ENCODE measurements around the gene BTBD6.

Gene BTBD6

DNA sequence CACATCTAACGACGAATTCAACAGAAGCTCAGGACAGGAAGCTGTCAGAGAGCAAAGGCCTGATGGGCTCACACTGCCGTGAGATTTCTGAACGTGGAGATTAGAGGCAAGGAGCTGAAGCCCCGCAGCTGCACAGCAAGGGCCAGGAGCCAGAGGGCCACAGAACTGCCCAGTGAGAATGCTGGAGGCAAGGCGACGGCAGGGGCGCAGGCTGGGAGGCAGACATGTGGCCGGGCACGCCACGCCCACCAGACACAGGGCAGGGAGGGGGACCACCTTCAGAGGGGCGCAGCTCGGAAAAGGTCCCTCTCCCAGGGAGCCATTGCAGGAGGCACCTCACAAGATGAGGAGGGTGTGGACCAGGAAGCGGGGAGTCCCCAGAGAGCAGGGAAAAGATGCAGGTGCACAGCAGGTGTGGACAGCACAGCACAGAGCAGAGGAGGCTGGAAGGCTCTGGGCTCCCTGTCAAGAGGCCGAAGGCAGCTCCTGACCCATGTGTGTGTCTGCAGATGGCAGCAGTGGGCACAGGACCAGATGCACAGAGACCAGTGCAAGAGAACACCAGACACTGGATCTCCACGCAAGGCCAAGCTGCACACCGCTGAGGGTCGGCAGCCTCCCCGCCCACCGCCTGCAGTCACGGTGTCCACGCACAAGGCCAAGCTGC is 23.0 kb downstream of the BTBD6 start:
- ATAC-seq, result 0 out of 3 replicates have a peak, but pooled peaks have one; percentile 34
- TF ChIP-seq TOX (CRISPR knock-in tag; IDR thresholded peaks at IDR 0.05; ENCODE audit: borderline replicate concordance) (no peak), ESRRG (CRISPR knock-in tag; IDR thresholded peaks at IDR 0.05) (no peak), ZFP3 (CRISPR knock-in tag; IDR thresholded peaks at IDR 0.05) (no peak), ZC3H10 (CRISPR knock-in tag; IDR thresholded peaks at IDR 0.05) (no peak), ZFP30 (CRISPR knock-in tag; IDR thresholded peaks at IDR 0.05) (no peak), SNAI2 (CRISPR knock-in tag; IDR thresholded peaks at IDR 0.05) (no peak)
- TF ChIP-seq, protein P1, sequence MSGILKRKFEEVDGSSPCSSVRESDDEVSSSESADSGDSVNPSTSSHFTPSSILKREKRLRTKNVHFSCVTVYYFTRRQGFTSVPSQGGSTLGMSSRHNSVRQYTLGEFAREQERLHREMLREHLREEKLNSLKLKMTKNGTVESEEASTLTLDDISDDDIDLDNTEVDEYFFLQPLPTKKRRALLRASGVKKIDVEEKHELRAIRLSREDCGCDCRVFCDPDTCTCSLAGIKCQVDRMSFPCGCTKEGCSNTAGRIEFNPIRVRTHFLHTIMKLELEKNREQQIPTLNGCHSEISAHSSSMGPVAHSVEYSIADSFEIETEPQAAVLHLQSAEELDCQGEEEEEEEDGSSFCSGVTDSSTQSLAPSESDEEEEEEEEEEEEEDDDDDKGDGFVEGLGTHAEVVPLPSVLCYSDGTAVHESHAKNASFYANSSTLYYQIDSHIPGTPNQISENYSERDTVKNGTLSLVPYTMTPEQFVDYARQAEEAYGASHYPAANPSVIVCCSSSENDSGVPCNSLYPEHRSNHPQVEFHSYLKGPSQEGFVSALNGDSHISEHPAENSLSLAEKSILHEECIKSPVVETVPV (CRISPR knock-in tag; IDR thresholded peaks at IDR 0.05), result no peak

DNA sequence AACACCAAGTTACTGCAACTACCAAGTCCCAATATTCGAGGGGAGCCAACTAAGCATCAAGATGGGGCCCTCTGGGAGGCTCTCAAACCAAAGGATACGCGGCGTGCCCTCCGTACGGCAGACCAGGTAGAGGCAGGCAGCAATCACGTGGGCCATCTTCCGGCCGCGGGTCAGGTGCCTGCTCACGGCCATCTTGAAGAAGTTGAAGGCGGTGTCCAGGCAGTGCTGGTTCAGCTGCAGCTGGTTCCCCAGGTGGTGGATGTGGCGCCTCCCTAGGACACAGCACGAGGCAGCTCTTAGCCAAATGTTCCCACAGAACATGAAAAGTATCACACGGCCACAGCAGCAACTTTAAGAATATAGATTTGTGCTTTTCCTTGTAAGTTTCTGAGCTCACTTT is 24.3 kb downstream of the BTBD6 start:
- ATAC-seq, result no peak
- TF ChIP-seq ESRRG (CRISPR knock-in tag; IDR thresholded peaks at IDR 0.05) (no peak), PPARA (CRISPR knock-in tag; IDR thresholded peaks at IDR 0.05; ENCODE audit: borderline replicate concordance) (no peak), ZNF8 (CRISPR knock-in tag; IDR thresholded peaks at IDR 0.05) (no peak), ZNF70 (CRISPR knock-in tag; IDR thresholded peaks at IDR 0.05) (no peak), ZC3H10 (CRISPR knock-in tag; IDR thresholded peaks at IDR 0.05) (no peak), ISL1 (CRISPR knock-in tag; IDR thresholded peaks at IDR 0.05) (no peak), ZFP30 (CRISPR knock-in tag; IDR thresholded peaks at IDR 0.05) (no peak), BACH2 (CRISPR knock-in tag; IDR thresholded peaks at IDR 0.05; ENCODE audit: borderline replicate concordance) (no peak), CSDC2 (CRISPR knock-in tag; IDR thresholded peaks at IDR 0.05) (no peak), ZFP3 (CRISPR knock-in tag; IDR thresholded peaks at IDR 0.05) (no peak), ARNTL (CRISPR knock-in tag; IDR thresholded peaks at IDR 0.05; ENCODE audit: borderline replicate concordance, low read depth) (no peak), SNAI2 (CRISPR knock-in tag; IDR thresholded peaks at IDR 0.05) (no peak), TCF4 (CRISPR knock-in tag; IDR thresholded peaks at IDR 0.05; ENCODE audit: borderline replicate concordance) (no peak)
- TF ChIP-seq, protein P2, sequence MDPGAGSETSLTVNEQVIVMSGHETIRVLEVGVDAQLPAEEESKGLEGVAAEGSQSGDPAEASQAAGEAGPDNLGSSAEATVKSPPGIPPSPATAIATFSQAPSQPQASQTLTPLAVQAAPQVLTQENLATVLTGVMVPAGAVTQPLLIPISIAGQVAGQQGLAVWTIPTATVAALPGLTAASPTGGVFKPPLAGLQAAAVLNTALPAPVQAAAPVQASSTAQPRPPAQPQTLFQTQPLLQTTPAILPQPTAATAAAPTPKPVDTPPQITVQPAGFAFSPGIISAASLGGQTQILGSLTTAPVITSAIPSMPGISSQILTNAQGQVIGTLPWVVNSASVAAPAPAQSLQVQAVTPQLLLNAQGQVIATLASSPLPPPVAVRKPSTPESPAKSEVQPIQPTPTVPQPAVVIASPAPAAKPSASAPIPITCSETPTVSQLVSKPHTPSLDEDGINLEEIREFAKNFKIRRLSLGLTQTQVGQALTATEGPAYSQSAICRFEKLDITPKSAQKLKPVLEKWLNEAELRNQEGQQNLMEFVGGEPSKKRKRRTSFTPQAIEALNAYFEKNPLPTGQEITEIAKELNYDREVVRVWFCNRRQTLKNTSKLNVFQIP (CRISPR knock-in tag; IDR thresholded peaks at IDR 0.05; ENCODE audit: borderline replicate concordance, low read depth), result no peak
- TF ChIP-seq, protein P3, sequence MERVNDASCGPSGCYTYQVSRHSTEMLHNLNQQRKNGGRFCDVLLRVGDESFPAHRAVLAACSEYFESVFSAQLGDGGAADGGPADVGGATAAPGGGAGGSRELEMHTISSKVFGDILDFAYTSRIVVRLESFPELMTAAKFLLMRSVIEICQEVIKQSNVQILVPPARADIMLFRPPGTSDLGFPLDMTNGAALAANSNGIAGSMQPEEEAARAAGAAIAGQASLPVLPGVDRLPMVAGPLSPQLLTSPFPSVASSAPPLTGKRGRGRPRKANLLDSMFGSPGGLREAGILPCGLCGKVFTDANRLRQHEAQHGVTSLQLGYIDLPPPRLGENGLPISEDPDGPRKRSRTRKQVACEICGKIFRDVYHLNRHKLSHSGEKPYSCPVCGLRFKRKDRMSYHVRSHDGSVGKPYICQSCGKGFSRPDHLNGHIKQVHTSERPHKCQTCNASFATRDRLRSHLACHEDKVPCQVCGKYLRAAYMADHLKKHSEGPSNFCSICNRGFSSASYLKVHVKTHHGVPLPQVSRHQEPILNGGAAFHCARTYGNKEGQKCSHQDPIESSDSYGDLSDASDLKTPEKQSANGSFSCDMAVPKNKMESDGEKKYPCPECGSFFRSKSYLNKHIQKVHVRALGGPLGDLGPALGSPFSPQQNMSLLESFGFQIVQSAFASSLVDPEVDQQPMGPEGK (CRISPR knock-in tag; IDR thresholded peaks at IDR 0.05; ENCODE audit: borderline replicate concordance), result no peak
- TF ChIP-seq, protein P4, sequence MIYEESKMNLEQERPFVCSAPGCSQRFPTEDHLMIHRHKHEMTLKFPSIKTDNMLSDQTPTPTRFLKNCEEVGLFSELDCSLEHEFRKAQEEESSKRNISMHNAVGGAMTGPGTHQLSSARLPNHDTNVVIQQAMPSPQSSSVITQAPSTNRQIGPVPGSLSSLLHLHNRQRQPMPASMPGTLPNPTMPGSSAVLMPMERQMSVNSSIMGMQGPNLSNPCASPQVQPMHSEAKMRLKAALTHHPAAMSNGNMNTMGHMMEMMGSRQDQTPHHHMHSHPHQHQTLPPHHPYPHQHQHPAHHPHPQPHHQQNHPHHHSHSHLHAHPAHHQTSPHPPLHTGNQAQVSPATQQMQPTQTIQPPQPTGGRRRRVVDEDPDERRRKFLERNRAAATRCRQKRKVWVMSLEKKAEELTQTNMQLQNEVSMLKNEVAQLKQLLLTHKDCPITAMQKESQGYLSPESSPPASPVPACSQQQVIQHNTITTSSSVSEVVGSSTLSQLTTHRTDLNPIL (CRISPR knock-in tag; IDR thresholded peaks at IDR 0.05; ENCODE audit: low read depth), result no peak

DNA sequence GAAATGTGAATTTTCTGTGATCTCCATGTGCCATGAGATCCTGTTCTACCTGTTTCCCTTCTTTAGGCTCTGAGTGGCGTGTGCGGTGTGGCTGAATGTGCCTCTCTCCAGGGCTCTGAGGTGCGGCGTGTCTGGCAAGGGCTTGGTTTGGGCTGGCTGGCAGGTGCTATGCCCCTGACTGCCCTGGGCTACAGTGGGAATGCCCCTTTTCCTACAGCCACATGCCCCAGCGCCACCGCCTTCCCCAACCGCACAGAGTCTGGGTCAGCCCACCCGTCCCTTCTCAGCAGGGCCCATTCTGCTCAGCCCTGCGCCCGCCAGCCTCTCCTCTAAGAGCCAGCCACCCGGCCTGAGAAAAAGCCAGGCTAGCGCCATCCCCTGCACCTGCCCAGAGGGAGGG is 24.7 kb downstream of the BTBD6 start:
- no peak; the same call in 2 of the 3 replicates for ATAC-seq
- TF ChIP-seq, protein P4 (CRISPR knock-in tag; IDR thresholded peaks at IDR 0.05; ENCODE audit: low read depth), result no peak
- TF ChIP-seq RARB (CRISPR knock-in tag; IDR thresholded peaks at IDR 0.05), result no peak
- TF ChIP-seq ISL1 (CRISPR knock-in tag; IDR thresholded peaks at IDR 0.05), result no peak
- TF ChIP-seq, protein P2 (CRISPR knock-in tag; IDR thresholded peaks at IDR 0.05; ENCODE audit: borderline replicate concordance, low read depth), result no peak
- no peak for TF ChIP-seq BACH2 (CRISPR knock-in tag; IDR thresholded peaks at IDR 0.05; ENCODE audit: borderline replicate concordance)
- TF ChIP-seq SNAI2 (CRISPR knock-in tag; IDR thresholded peaks at IDR 0.05), result no peak
- TF ChIP-seq, protein P3 (CRISPR knock-in tag; IDR thresholded peaks at IDR 0.05; ENCODE audit: borderline replicate concordance), result no peak
- TF ChIP-seq PPARA (CRISPR knock-in tag; IDR thresholded peaks at IDR 0.05; ENCODE audit: borderline replicate concordance), result no peak
- TF ChIP-seq ZFP3 (CRISPR knock-in tag; IDR thresholded peaks at IDR 0.05), result no peak
